H1 (cell line): ENCODE measurements around the gene OR12D3. TPM values are rescaled to one million over a fixed set of nuclear protein-coding genes. Genes with fewer than 3 reads are reported as not detected.

Experiments
- CHD7 ChIP-seq: fragments of 300-600 bp; sonication (generic); IDR thresholded peaks from 2 replicates; pipeline ENCODE4 v1.7.1; 2012; ENCODE audit warnings: low read length, moderate library complexity, mild to moderate bottlenecking, inconsistent platforms; ENCODE audit not compliant: insufficient replicate concordance
- polyA plus RNA-seq, 7 experiments: library from polyadenylated mRNA; depleted of rRNA in 3 of 7; stranded (reverse) in 5 of 7; unstranded in 2 of 7; fragments of >200 nt in 5 of 7; fragments of 200-250 nt in 2 of 7; gene quantifications; 1 replicate in 5 of 7; 2 replicates in 1 of 7; 4 replicates in 1 of 7; pipeline versions ENCODE4 v1.2.1 to v1.2.3, GENCODE V29; 2011 to 2013; ENCODE audit warnings: missing spikeins in 2 of 7, mixed read lengths in 2 of 7
- total RNA-seq: library from RNA; stranded (reverse); fragmentation: NEBNext Ultra II Directional; extraction: Animal tissue kit (Norgen Biotek cat#: 25700); gene quantifications from 2 replicates; pipeline ENCODE4 v1.2.1, GENCODE V29; 2021

The OR12D3 gene
- total and polyA plus RNA-seq, 2 of the 8 experiments (the other 6 are each of a cell fraction or from before 2014, with no cell fraction given) = not detected

- TF ChIP-seq CHD7 = no peak
These were observed 44.4 kb upstream of the OR12D3 start (continued) for GRCh38 chr6:29419516-29419915.
